Measurements from ENCODE around the gene C5orf15.
"Not testable (repeated sequence)": the region's sequence is repeated elsewhere in the genome, so short reads cannot be mapped to it uniquely, and the experiment has no call there.

The C5orf15 gene

DNA sequence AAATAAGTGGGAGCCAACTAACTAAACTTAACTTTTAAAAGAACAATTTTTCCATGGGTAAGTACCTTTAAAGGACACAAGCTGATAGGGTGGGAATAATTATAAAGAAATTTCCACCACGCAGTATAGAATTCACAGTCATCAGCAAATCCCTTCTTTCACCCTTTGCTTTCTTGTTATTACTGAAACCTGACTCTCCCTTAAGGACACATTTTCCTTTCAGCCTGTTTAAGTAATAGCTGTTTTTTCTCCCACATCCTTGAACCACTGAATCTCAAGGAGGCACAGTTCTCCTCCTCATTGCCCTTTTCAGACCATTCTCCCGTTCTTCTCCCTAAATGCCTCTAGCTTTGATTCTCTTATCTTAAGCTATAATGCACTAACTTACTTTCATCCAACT is 6.3 kb downstream of the C5orf15 start:
- peaks cover 20% of the 10 kb centered on the region for H3K36me3 ChIP-seq (ENCODE audit: insufficient read depth, low read length)
- H3K27ac ChIP-seq, result no peak overlapping the region
- H3K9ac ChIP-seq (ENCODE audit: insufficient read length), result no peak overlapping the region
- no peak overlapping the region for H3K4me3 ChIP-seq
- TF ChIP-seq EZH2 (IDR thresholded peaks at IDR 0.05) (no peak), POLR2AphosphoS5 (IDR thresholded peaks at IDR 0.05; ENCODE audit: borderline replicate concordance, low read depth, low read length) (no peak)
- no peaks in the 10 kb centered on the region for H3K9me3 ChIP-seq (ENCODE audit: low read depth, low read length)
- no peak for DNase-seq (ENCODE audit: low read depth, low spot score)

- no peak overlapping the region for H3K27ac ChIP-seq
- H3K9ac ChIP-seq (ENCODE audit: insufficient read length), result no peak overlapping the region
- no peak for DNase-seq (ENCODE audit: low read depth, low spot score)
- TF ChIP-seq POLR2AphosphoS5 (IDR thresholded peaks at IDR 0.05; ENCODE audit: borderline replicate concordance, low read depth, low read length) (no peak), FOXP2 (optimal IDR thresholded peaks at IDR 0.05; ENCODE audit: control extremely low read depth, extremely low read length, insufficient read depth) (no peak), EZH2 (IDR thresholded peaks at IDR 0.05) (no peak)
- H3K9me3 ChIP-seq (ENCODE audit: low read depth, low read length), result no peaks in the 10 kb centered on the region
- peaks cover 41% of the 10 kb centered on the region for H3K36me3 ChIP-seq (ENCODE audit: insufficient read depth, low read length)
- H3K4me3 ChIP-seq, result no peak overlapping the region
These were observed 8.8 kb downstream of the C5orf15 start for GRCh38 chr5:133959643-133960042.

DNA sequence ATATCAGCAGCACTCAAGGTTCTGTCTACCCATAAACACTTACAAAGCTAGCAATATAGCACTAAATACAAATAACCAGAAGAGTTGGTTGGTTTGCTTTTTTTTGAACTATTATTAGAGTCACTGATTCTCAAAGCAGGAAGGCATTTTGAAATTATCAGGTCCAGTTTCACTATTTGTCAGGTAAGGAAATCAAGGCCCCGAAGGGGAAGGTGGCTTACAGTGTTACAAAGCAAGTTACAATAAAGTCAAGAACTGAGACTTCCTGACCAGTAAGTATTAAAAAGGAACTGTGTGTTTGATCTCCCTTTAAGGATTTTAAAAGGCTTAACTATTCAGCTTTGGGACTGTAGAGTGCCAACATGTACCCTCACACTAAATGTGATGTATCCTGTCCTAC is 10.8 kb downstream of the C5orf15 start:
- TF ChIP-seq FOXP2 (optimal IDR thresholded peaks at IDR 0.05; ENCODE audit: control extremely low read depth, extremely low read length, insufficient read depth), result no peak
- TF ChIP-seq EZH2 (IDR thresholded peaks at IDR 0.05), result no peak
- no peak for TF ChIP-seq POLR2AphosphoS5 (IDR thresholded peaks at IDR 0.05; ENCODE audit: borderline replicate concordance, low read depth, low read length)
- DNase-seq (ENCODE audit: low read depth, low spot score), result no peak
- Histone ChIP-seq H3K9me3 (ENCODE audit: low read depth, low read length) (no peaks in the 10 kb centered on the region), H3K27ac (no peak overlapping the region), H3K36me3 (ENCODE audit: insufficient read depth, low read length) (peaks cover 42% of the 10 kb centered on the region), H3K9ac (ENCODE audit: insufficient read length) (no peak overlapping the region), H3K4me3 (no peak overlapping the region)

- no peak for TF ChIP-seq EZH2 (IDR thresholded peaks at IDR 0.05)
- TF ChIP-seq FOXP2 (optimal IDR thresholded peaks at IDR 0.05; ENCODE audit: control extremely low read depth, extremely low read length, insufficient read depth), result no peak
- no peak for TF ChIP-seq POLR2AphosphoS5 (IDR thresholded peaks at IDR 0.05; ENCODE audit: borderline replicate concordance, low read depth, low read length)
- no peak overlapping the region for H3K27ac ChIP-seq
- no peak for DNase-seq (ENCODE audit: low read depth, low spot score)
- no peaks in the 10 kb centered on the region for H3K9me3 ChIP-seq (ENCODE audit: low read depth, low read length)
- H3K9ac ChIP-seq (ENCODE audit: insufficient read length), result no peak overlapping the region
- H3K4me3 ChIP-seq, result no peak overlapping the region
- H3K36me3 ChIP-seq (ENCODE audit: insufficient read depth, low read length), result peaks cover 42% of the 10 kb centered on the region
These were observed 11.3 kb downstream of the C5orf15 start for GRCh38 chr5:133957080-133957479.

GRCh38 chr5:133956196-133956595 is 12.2 kb downstream of the C5orf15 start:
- not testable (repeated sequence) for H3K4me3 ChIP-seq; H3K9ac ChIP-seq (ENCODE audit: insufficient read length); DNase-seq (ENCODE audit: low read depth, low spot score); H3K27ac ChIP-seq; H3K9me3 ChIP-seq (ENCODE audit: low read depth, low read length)
- H3K36me3 ChIP-seq (ENCODE audit: insufficient read depth, low read length), result peaks cover 42% of the 10 kb centered on the region

- TF ChIP-seq EZH2 (IDR thresholded peaks at IDR 0.05) (no peak), FOXP2 (optimal IDR thresholded peaks at IDR 0.05; ENCODE audit: control extremely low read depth, extremely low read length, insufficient read depth) (no peak), POLR2AphosphoS5 (IDR thresholded peaks at IDR 0.05; ENCODE audit: borderline replicate concordance, low read depth, low read length) (no peak)
- peaks cover 33% of the 10 kb centered on the region for H3K36me3 ChIP-seq (ENCODE audit: insufficient read depth, low read length)
- no peak overlapping the region for H3K4me3 ChIP-seq
- no peak overlapping the region for H3K9ac ChIP-seq (ENCODE audit: insufficient read length)
- H3K27ac ChIP-seq, result no peak overlapping the region
- H3K9me3 ChIP-seq (ENCODE audit: low read depth, low read length), result no peaks in the 10 kb centered on the region
- DNase-seq (ENCODE audit: low read depth, low spot score), result no peak
These were observed 14.8 kb downstream of the C5orf15 start for GRCh38 chr5:133953568-133954145.

GRCh38 chr5:133952729-133953567 is 15.5 kb downstream of the C5orf15 start:
- no peak for DNase-seq (ENCODE audit: low read depth, low spot score)
- no peak for TF ChIP-seq EZH2 (IDR thresholded peaks at IDR 0.05)
- Histone ChIP-seq H3K36me3 (ENCODE audit: insufficient read depth, low read length) (peaks cover 29% of the 10 kb centered on the region), H3K27ac (no peak overlapping the region), H3K9me3 (ENCODE audit: low read depth, low read length) (no peaks in the 10 kb centered on the region), H3K4me3 (no peak overlapping the region), H3K9ac (ENCODE audit: insufficient read length) (no peak overlapping the region)

GRCh38 chr5:133950821-133951612 is 17.4 kb downstream of the C5orf15 start:
- Histone ChIP-seq H3K36me3 (ENCODE audit: insufficient read depth, low read length) (peaks cover 11% of the 10 kb centered on the region), H3K27ac (no peak overlapping the region), H3K9me3 (ENCODE audit: low read depth, low read length) (no peaks in the 10 kb centered on the region), H3K9ac (ENCODE audit: insufficient read length) (no peak overlapping the region), H3K4me3 (no peak overlapping the region)
- no peak for DNase-seq (ENCODE audit: low read depth, low spot score)
- no peak for TF ChIP-seq EZH2 (IDR thresholded peaks at IDR 0.05)
- no peak for TF ChIP-seq FOXP2 (optimal IDR thresholded peaks at IDR 0.05; ENCODE audit: control extremely low read depth, extremely low read length, insufficient read depth)
- no peak for TF ChIP-seq POLR2AphosphoS5 (IDR thresholded peaks at IDR 0.05; ENCODE audit: borderline replicate concordance, low read depth, low read length)
